Naive thymus-derived CD8-positive, alpha-beta T cell (primary cell): ENCODE results near the gene HBB. TPM values are rescaled to one million over a fixed set of nuclear protein-coding genes. Genes with fewer than 3 reads are reported as not detected.
"Not testable (repeated sequence)": the region's sequence is repeated elsewhere in the genome, so short reads cannot be mapped to it uniquely, and the experiment has no call there.

ENCODE experiments used
- ATAC-seq, 2 donors: fragments of 150-1000 bp; cut with Tn5 transposase in 1 of 2; sonication (Bioruptor Pico), chemical (Tn5 transposase) in 1 of 2; 1 replicate in 1 of 2; 2 replicates in 1 of 2; pipeline ENCODE4 v1.10.0; 2021; ENCODE audit warnings: mild to moderate bottlenecking in 2 of 2, moderate library complexity in 2 of 2
- POLR2A ChIA-PET: fragments of 350-600 bp; sonication (Branson Sonifier 250); formaldehyde crosslinking; loops from one replicate; lab custom pipeline; 2021; ENCODE audit warnings: antibody characterized with exemption; lab: Charles Lee
- DNase-seq, 10 donors: peaks; one replicate each; pipeline versions ENCODE4 v3.0.0 to v3.0.0-alpha.2; 2020 to 2022
- H3K27ac Mint-ChIP-seq, 10 donors: one replicate each; pipeline ENCODE4 v1.8.0; 2020 to 2022; ENCODE audit warnings: mild to moderate bottlenecking in 10 of 10, mixed read lengths in 10 of 10, moderate library complexity in 4 of 10, inconsistent platforms in 1 of 10
- H3K27me3 Mint-ChIP-seq, 5 donors: one replicate each; pipeline ENCODE4 v1.8.0; 2021 to 2022; ENCODE audit warnings: mixed read lengths in 5 of 5
- H3K36me3 Mint-ChIP-seq, 3 donors: one replicate each; pipeline ENCODE4 v1.8.0; 2020 to 2022; ENCODE audit warnings: mixed read lengths in 3 of 3, mild to moderate bottlenecking in 2 of 3, inconsistent platforms in 1 of 3
- H3K4me1 Mint-ChIP-seq, 4 donors: one replicate each; pipeline ENCODE4 v1.8.0; 2021 to 2022; ENCODE audit warnings: mixed read lengths in 4 of 4
- H3K4me3 Mint-ChIP-seq, 10 donors: one replicate each; pipeline ENCODE4 v1.8.0; 2020 to 2022; ENCODE audit warnings: mild to moderate bottlenecking in 10 of 10, mixed read lengths in 10 of 10, moderate library complexity in 6 of 10, inconsistent platforms in 1 of 10
- H3K9me3 Mint-ChIP-seq, 9 donors: one replicate each; pipeline ENCODE4 v1.8.0; 2020 to 2022; ENCODE audit warnings: mixed read lengths in 9 of 9, mild to moderate bottlenecking in 3 of 9, inconsistent platforms in 1 of 9, moderate library complexity in 1 of 9
- polyA plus RNA-seq, 3 donors: library from polyadenylated mRNA; unstranded; fragments of 300-500 nt; fragmentation: Illumina TruSeq; gene quantifications; one replicate each; pipeline ENCODE4 v1.2.3, GENCODE V29; 2021
- total RNA-seq, 8 experiments: library from RNA in 2 of 8; stranded (reverse) in 2 of 8; gene quantifications; one replicate each; pipeline ENCODE4 v1.2.3 and lab custom pipeline; 2021 to 2026

Gene HBB
- not detected for total RNA-seq
- polyA plus RNA-seq, result under 1 TPM in 2 of 3 donors, not detected in 1; 0.88 to 0.89 TPM
- total RNA-seq (lab: John Stamatoyannopoulos, UW), result 0 to 0.30 (median 0) reads per million in 6 experiments

- ATAC-seq (no peak), DNase-seq (no peak)
- POLR2A ChIA-PET, result no interaction called here
- Mint-ChIP-seq H3K27me3 (peaks cover 0 to 10% (median 3%) of the 10 kb centered on the region in 5 donors), H3K27ac (no peak within 1 kb of the TSS), H3K4me1 (no peaks in the 10 kb centered on the region), H3K9me3 (peaks cover 0 to 6% (median 1%) of the 10 kb centered on the region in 9 donors), H3K4me3 (no peak within 1 kb of the TSS), H3K36me3 (peaks cover 0 to 5% (median 0%) of the 10 kb centered on the region in 3 donors)
These were observed at the start of gene HBB for GRCh38 chr11:5226732-5227310. Gene HBB, minus strand, starts transcription at chr11:5227071. Its CDS starts 50 bp downstream, at chr11:5227021.

GRCh38 chr11:5275369-5276110, 48.7 kb upstream of the HBB start:
- POLR2A ChIA-PET, result no interaction called here
- Mint-ChIP-seq H3K4me1 (no peaks in the 10 kb centered on the region), H3K4me3 (no peak overlapping the region), H3K27me3 (peaks cover 2 to 9% (median 5%) of the 10 kb centered on the region in 5 donors), H3K36me3 (no peaks in the 10 kb centered on the region), H3K9me3 (no peaks in the 10 kb centered on the region), H3K27ac (no peak overlapping the region)
- DNase-seq, result no peak
- ATAC-seq, result no peak

GRCh38 chr11:5274395-5274794, 47.5 kb upstream of the HBB start:
- ATAC-seq, result no peak
- Mint-ChIP-seq H3K4me1 (no peaks in the 10 kb centered on the region), H3K4me3 (no peak overlapping the region), H3K36me3 (no peaks in the 10 kb centered on the region), H3K27me3 (peaks cover 2 to 9% (median 5%) of the 10 kb centered on the region in 5 donors), H3K9me3 (no peaks in the 10 kb centered on the region), H3K27ac (no peak overlapping the region)
- POLR2A ChIA-PET, result no interaction called here
- DNase-seq, result no peak

- H3K27ac Mint-ChIP-seq, result no peak overlapping the region
- H3K4me1 Mint-ChIP-seq, result no peaks in the 10 kb centered on the region
- DNase-seq, result no peak
- no peak overlapping the region for H3K4me3 Mint-ChIP-seq
- POLR2A ChIA-PET, result no interaction called here
- peaks cover 2 to 9% (median 5%) of the 10 kb centered on the region in 5 donors for H3K27me3 Mint-ChIP-seq
- no peaks in the 10 kb centered on the region for H3K9me3 Mint-ChIP-seq
- H3K36me3 Mint-ChIP-seq, result no peaks in the 10 kb centered on the region
- no peak for ATAC-seq
These were observed 45.6 kb upstream of the HBB start for GRCh38 chr11:5272395-5273017.

- Mint-ChIP-seq H3K4me3 (no peak within 1 kb of the TSS), H3K36me3 (no peaks in the 10 kb centered on the region), H3K27ac (no peak within 1 kb of the TSS), H3K4me1 (no peaks in the 10 kb centered on the region), H3K9me3 (no peaks in the 10 kb centered on the region), H3K27me3 (peaks cover 2 to 9% (median 5%) of the 10 kb centered on the region in 5 donors)
- POLR2A ChIA-PET, result no interaction called here
- DNase-seq (no peak), ATAC-seq (no peak)
These were observed 42.9 kb upstream of the HBB start, which contains the start of gene HBE1 for GRCh38 chr11:5269715-5270147. Gene HBE1, minus strand, starts transcription at chr11:5269945. Its CDS starts 55 bp downstream, at chr11:5269890.

GRCh38 chr11:5267033-5267563, 40.2 kb upstream of the HBB start:
- POLR2A ChIA-PET, result no interaction called here
- Mint-ChIP-seq H3K4me3 (no peak overlapping the region), H3K4me1 (peaks cover 0 to 2% (median 0%) of the 10 kb centered on the region in 4 donors), H3K36me3 (no peaks in the 10 kb centered on the region), H3K27me3 (peaks cover 0 to 18% (median 4%) of the 10 kb centered on the region in 5 donors), H3K27ac (no peak overlapping the region), H3K9me3 (peaks cover 0 to 4% (median 0%) of the 10 kb centered on the region in 9 donors)
- no peak for DNase-seq
- no peak for ATAC-seq

GRCh38 chr11:5266609-5267008, 39.7 kb upstream of the HBB start:
- POLR2A ChIA-PET, result no interaction called here
- ATAC-seq, result no peak
- peaks cover 0 to 4% (median 0%) of the 10 kb centered on the region in 9 donors for H3K9me3 Mint-ChIP-seq
- peaks cover 0 to 16% (median 2%) of the 10 kb centered on the region in 5 donors for H3K27me3 Mint-ChIP-seq
- H3K4me1 Mint-ChIP-seq, result peaks cover 0 to 2% (median 0%) of the 10 kb centered on the region in 4 donors
- H3K36me3 Mint-ChIP-seq, result no peaks in the 10 kb centered on the region
- no peak for DNase-seq
- H3K4me3 Mint-ChIP-seq, result no peak overlapping the region
- no peak overlapping the region for H3K27ac Mint-ChIP-seq

- peaks cover 0 to 8% (median 0%) of the 10 kb centered on the region in 9 donors for H3K9me3 Mint-ChIP-seq
- POLR2A ChIA-PET, result no interaction called here
- H3K4me1 Mint-ChIP-seq, result peaks cover 0 to 2% (median 0%) of the 10 kb centered on the region in 4 donors
- ATAC-seq (no peak), DNase-seq (no peak)
- H3K27me3 Mint-ChIP-seq, result peaks cover 0 to 10% (median 0%) of the 10 kb centered on the region in 5 donors
- H3K27ac Mint-ChIP-seq, result no peak overlapping the region
- H3K36me3 Mint-ChIP-seq, result no peaks in the 10 kb centered on the region
- H3K4me3 Mint-ChIP-seq, result no peak overlapping the region
These were observed 39.0 kb upstream of the HBB start for GRCh38 chr11:5265832-5266231.

GRCh38 chr11:5258543-5259262, 31.8 kb upstream of the HBB start:
- H3K27ac Mint-ChIP-seq, result no peak overlapping the region
- no peak for DNase-seq
- H3K4me3 Mint-ChIP-seq, result no peak overlapping the region
- no peak for ATAC-seq
- H3K36me3 Mint-ChIP-seq, result peaks cover 0 to 11% (median 0%) of the 10 kb centered on the region in 3 donors
- peaks cover 2 to 63% (median 4%) of the 10 kb centered on the region in 5 donors for H3K27me3 Mint-ChIP-seq
- POLR2A ChIA-PET, result no interaction called here
- peaks cover 0 to 30% (median 13%) of the 10 kb centered on the region in 9 donors for H3K9me3 Mint-ChIP-seq
- peaks cover 0 to 2% (median 0%) of the 10 kb centered on the region in 4 donors for H3K4me1 Mint-ChIP-seq

GRCh38 chr11:5257296-5257695, 30.4 kb upstream of the HBB start:
- H3K4me3 Mint-ChIP-seq, result no peak overlapping the region
- POLR2A ChIA-PET, result no interaction called here

GRCh38 chr11:5254646-5255413, 28.0 kb upstream of the HBB start, which contains the start of gene HBG2:
Gene HBG2, minus strand, starts transcription at chr11:5254781. Its CDS starts 53 bp downstream, at chr11:5254728.
- Mint-ChIP-seq H3K27me3 (peaks cover 4 to 64% (median 7%) of the 10 kb centered on the region in 5 donors), H3K9me3 (peaks cover 0 to 15% (median 5%) of the 10 kb centered on the region in 9 donors), H3K36me3 (peaks cover 0 to 11% (median 0%) of the 10 kb centered on the region in 3 donors), H3K27ac (peak within 1 kb of the TSS in 1 of 10 donors; percentile 32)
- DNase-seq, ATAC-seq, H3K4me1 Mint-ChIP-seq, POLR2A ChIA-PET, H3K4me3 Mint-ChIP-seq: not testable (repeated sequence)

More at GRCh38 chr11:5257296-5257695, 30.4 kb upstream of the HBB start:
- Mint-ChIP-seq H3K27me3 (peaks cover 4 to 63% (median 7%) of the 10 kb centered on the region in 5 donors), H3K9me3 (peaks cover 0 to 29% (median 13%) of the 10 kb centered on the region in 9 donors), H3K4me1 (no peaks in the 10 kb centered on the region), H3K27ac (no peak overlapping the region), H3K36me3 (peaks cover 0 to 11% (median 0%) of the 10 kb centered on the region in 3 donors)
- ATAC-seq (no peak), DNase-seq (no peak)
